Measurements from ENCODE around the gene TOM1.

DNA sequence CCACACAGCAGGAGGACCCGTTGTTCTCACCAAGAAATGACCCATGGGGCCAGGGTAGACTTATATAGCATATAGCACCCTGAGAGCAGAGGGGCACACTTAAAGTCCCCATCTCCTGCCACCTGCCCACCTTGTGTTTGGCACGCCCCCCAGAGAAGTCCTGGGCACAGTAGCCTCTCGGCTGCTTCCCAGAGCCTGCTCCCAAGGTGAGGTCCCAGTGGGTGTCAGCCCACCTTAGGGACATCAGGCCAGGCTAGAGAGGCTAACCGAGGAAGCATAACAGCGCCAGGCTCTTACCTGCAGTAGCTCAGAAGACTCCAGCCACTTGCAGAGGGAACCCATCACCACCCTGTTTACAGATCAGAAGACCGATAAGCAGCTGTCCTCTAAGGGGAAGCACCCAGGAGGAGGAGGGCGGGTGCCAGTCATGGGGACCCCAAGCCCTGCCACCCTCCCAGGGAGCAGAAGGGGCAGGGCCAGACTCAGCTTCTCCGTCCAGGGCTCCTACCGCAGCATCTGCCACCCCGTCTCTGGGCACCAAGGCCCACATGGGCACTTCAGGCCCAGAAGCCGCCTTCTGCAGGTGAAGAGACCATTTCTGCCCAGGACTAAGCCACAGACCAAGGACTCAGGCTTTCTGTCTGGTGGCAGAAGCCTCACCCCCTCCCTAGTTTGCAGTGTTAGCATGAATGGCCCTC, 46.3 kb downstream of the TOM1 start:
- TF ChIP-seq, protein P1, sequence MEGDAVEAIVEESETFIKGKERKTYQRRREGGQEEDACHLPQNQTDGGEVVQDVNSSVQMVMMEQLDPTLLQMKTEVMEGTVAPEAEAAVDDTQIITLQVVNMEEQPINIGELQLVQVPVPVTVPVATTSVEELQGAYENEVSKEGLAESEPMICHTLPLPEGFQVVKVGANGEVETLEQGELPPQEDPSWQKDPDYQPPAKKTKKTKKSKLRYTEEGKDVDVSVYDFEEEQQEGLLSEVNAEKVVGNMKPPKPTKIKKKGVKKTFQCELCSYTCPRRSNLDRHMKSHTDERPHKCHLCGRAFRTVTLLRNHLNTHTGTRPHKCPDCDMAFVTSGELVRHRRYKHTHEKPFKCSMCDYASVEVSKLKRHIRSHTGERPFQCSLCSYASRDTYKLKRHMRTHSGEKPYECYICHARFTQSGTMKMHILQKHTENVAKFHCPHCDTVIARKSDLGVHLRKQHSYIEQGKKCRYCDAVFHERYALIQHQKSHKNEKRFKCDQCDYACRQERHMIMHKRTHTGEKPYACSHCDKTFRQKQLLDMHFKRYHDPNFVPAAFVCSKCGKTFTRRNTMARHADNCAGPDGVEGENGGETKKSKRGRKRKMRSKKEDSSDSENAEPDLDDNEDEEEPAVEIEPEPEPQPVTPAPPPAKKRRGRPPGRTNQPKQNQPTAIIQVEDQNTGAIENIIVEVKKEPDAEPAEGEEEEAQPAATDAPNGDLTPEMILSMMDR (conservative IDR thresholded peaks at IDR 0.05; ENCODE audit: low read length) = no peak
- TF ChIP-seq EZH2phosphoT487 (IDR thresholded peaks at IDR 0.05; ENCODE audit: borderline replicate concordance) = no peak
